Keratinocyte (primary cell): ENCODE measurements around the gene RNF121.

ENCODE experiments used
- CTCF ChIP-seq, 3 experiments: IDR thresholded peaks in 1 of 3; conservative IDR thresholded peaks in 1 of 3; optimal IDR thresholded peaks in 1 of 3; 2 replicates in 2 of 3; 3 replicates in 1 of 3; pipeline versions ENCODE3 to v1.5.1; 2011; ENCODE audit warnings: low read length in 3 of 3, mild to moderate bottlenecking in 3 of 3, moderate library complexity in 2 of 3, control low read depth in 1 of 3, inconsistent platforms in 1 of 3; ENCODE audit not compliant: insufficient read depth in 2 of 3; ENCODE audit errors: extremely low read depth in 1 of 3
- EZH2 ChIP-seq: IDR thresholded peaks from one replicate; pipeline ENCODE4 v1.6.1; 2012; ENCODE audit warnings: inconsistent platforms, mild to moderate bottlenecking, low read length, moderate library complexity

GRCh38 chr11:72030472-72031045 is 101.7 kb downstream of the RNF121 start:
- TF ChIP-seq EZH2 (no peak), CTCF (optimal IDR thresholded peaks at IDR 0.05 in 1 of 3, IDR thresholded peaks at IDR 0.05 in 1 of 3, conservative IDR thresholded peaks at IDR 0.05 in 1 of 3; ENCODE audit: extremely low read depth in 1 of 3, insufficient read depth in 2 of 3, low read length in 3 of 3) (no peak)
